D721Med (cell line): Measurements from ENCODE around the gene MAGEB6.

Experiments used
- DNase-seq: peaks from one replicate; pipeline ENCODE4 v3.0.0; 2011; ENCODE audit warnings: low spot score; ENCODE audit not compliant: insufficient read length
- FAIRE-seq: peaks from 2 replicates; lab custom pipeline; 2011; peaks lifted over from hg19 to GRCh38; lab: Jason Lieb, UNC
- TF ChIP-seq, protein P1 (sequence below): IDR thresholded peaks from 2 replicates; pipeline ENCODE4 v1.5.1; 2012; ENCODE audit warnings: mild to moderate bottlenecking, control low read depth; ENCODE audit not compliant: insufficient read depth; ENCODE audit errors: missing control alignments

Gene MAGEB6

GRCh38 chrX:26219351-26219750, 27.1 kb downstream of the MAGEB6 start:
- FAIRE-seq: no peak
- TF ChIP-seq, protein P1, sequence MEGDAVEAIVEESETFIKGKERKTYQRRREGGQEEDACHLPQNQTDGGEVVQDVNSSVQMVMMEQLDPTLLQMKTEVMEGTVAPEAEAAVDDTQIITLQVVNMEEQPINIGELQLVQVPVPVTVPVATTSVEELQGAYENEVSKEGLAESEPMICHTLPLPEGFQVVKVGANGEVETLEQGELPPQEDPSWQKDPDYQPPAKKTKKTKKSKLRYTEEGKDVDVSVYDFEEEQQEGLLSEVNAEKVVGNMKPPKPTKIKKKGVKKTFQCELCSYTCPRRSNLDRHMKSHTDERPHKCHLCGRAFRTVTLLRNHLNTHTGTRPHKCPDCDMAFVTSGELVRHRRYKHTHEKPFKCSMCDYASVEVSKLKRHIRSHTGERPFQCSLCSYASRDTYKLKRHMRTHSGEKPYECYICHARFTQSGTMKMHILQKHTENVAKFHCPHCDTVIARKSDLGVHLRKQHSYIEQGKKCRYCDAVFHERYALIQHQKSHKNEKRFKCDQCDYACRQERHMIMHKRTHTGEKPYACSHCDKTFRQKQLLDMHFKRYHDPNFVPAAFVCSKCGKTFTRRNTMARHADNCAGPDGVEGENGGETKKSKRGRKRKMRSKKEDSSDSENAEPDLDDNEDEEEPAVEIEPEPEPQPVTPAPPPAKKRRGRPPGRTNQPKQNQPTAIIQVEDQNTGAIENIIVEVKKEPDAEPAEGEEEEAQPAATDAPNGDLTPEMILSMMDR: no peak
- DNase-seq: no peak

DNA sequence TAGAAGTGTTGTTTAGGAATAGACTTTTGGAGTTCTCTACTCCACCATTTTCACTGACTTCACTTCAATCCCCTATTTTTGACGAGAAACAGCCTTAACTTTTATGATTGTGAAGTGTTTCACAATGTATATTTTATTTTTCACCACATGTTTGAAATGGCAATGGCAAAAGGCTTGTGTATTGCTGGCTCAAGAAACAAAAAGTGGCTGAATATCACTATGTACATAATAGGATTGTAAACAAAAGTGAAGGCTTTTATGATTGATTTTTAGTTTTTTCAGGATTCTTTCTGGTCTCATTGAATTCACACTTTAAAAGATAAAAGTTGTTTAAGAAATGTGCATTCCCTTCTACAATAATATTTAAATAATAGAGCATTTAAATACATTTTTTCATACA, 41.9 kb downstream of the MAGEB6 start:
- DNase-seq: no peak
- no peak for FAIRE-seq
- TF ChIP-seq, protein P1: no peak
